Gastrocnemius medialis (tissue), 4 donors: ENCODE measurements around the gene MAP10. TPM values are rescaled to one million over a fixed set of nuclear protein-coding genes. Genes with fewer than 3 reads are reported as not detected.

Source experiments
- ATAC-seq, 2 donors: fragments of 150-250 bp; one replicate each; pipeline ENCODE4 v1.9.1; 2016
- DNase-seq, 2 donors: peaks; one replicate each; pipeline ENCODE4 v3.0.0-alpha.2; 2019
- H3K27ac ChIP-seq, 4 donors: fragments of 200-600 bp; sonication (generic); 1 replicate in 1 of 4; 2 replicates in 3 of 4; pipeline ENCODE4 v1.5.1; 2016 to 2018; ENCODE audit warnings: mild to moderate bottlenecking in 2 of 4, moderate library complexity in 1 of 4
- H3K27me3 ChIP-seq, 3 donors: fragments of 200-600 bp; sonication (generic) in 2 of 3; 1 replicate in 1 of 3; 2 replicates in 2 of 3; pipeline versions ENCODE4 v1.5.1 to v1.6.0; 2016 to 2019; ENCODE audit warnings: mild to moderate bottlenecking in 1 of 3, moderate library complexity in 1 of 3
- H3K36me3 ChIP-seq, 2 donors: fragments of 200-600 bp; sonication (generic) in 1 of 2; one replicate each; pipeline ENCODE4 v1.5.1; 2017 to 2018
- H3K4me1 ChIP-seq, 2 donors: fragments of 200-600 bp; sonication (generic) in 1 of 2; one replicate each; pipeline ENCODE4 v1.5.1; 2016 to 2017; ENCODE audit warnings: mild to moderate bottlenecking in 2 of 2
- H3K4me3 ChIP-seq, 4 donors: fragments of 200-600 bp; sonication (generic) in 3 of 4; 1 replicate in 1 of 4; 2 replicates in 3 of 4; pipeline ENCODE4 v1.5.1; 2016 to 2019; ENCODE audit warnings: mild to moderate bottlenecking in 2 of 4
- H3K9me3 ChIP-seq, 3 donors: fragments of 200-600 bp; sonication (generic) in 2 of 3; 1 replicate in 1 of 3; 2 replicates in 2 of 3; pipeline ENCODE4 v1.5.1; 2016 to 2019
- POLR2A ChIP-seq, 2 donors: fragments of 450-650 bp; IDR thresholded peaks; one replicate each; pipeline ENCODE4 v1.6.1; 2017; ENCODE audit warnings: antibody characterized with exemption in 2 of 2, mild to moderate bottlenecking in 2 of 2, moderate library complexity in 2 of 2
- in situ Hi-C, 4 donors: fragments of 200-750 bp; cut with MboI; loops; one replicate each; pipeline versions ENCODE4 v1.15.0 to v1.8.0; 2017; ENCODE audit warnings: low sequenced_read_pairs in 4 of 4
- intact Hi-C: fragments of 100-400 bp; cut with DNase I; formaldehyde crosslinking; loops from one replicate; pipeline ENCODE4 v1.15.1; 2023; ENCODE audit warnings: low total_unique reads
- total RNA-seq, 4 donors: library from RNA; depleted of rRNA; stranded (reverse); fragments of >200 nt; gene quantifications; one replicate each; pipeline versions ENCODE4 v1.1.0 to v1.2.3, GENCODE V29; 2016
- TF ChIP-seq, protein P1 (sequence below), 5 experiments: fragments of 450-650 bp in 3 of 5; fragments of 200-600 bp in 2 of 5; sonication (generic) in 2 of 5; IDR thresholded peaks in 4 of 5; conservative IDR thresholded peaks in 1 of 5; 1 replicate in 4 of 5; 2 replicates in 1 of 5; pipeline ENCODE4 v1.5.1; 2016 to 2019; ENCODE audit warnings: antibody characterized with exemption in 5 of 5, mild to moderate bottlenecking in 3 of 5, moderate library complexity in 3 of 5

The MAP10 gene, protein sequence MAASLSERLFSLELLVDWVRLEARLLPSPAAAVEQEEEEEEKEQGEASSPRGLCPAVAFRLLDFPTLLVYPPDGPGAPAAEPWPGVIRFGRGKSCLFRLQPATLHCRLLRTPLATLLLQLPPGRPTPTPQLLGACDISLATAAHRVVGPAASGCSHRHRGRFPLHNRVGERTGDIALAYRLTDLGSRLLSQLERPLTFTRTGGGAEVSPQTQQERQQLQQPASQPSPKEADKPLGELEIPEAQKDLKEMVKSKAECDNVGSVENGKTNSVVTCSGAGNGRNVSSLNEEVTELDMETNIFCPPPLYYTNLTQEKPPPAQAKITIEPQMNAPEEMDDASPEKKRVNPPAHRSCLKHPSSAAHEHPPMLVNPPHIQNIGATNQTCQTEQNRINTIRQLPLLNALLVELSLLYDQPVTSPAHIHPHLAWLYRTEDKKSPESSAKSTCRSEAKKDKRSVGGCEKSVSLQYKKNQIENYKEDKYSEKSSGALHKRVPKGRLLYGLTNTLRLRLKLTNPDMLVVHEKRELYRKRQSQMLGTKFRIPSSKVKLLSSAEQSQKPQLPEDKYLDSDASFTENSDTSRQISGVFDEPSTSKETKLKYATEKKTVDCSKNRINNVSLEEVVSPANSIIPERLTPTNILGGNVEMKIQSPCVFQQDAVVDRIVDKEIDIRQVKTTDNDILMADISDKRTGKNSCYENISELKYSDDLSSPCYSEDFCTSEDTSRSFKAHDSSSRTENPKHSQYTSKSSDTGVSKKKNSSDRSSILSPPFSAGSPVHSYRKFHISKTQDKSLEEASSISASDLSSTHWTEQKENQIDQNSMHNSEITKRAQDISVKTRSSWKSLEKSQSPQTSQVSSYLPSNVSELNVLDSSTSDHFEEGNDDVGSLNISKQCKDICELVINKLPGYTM
- total RNA-seq: 1 to 10 TPM; 1.9 to 2.6 (median 2.3) TPM

DNA sequence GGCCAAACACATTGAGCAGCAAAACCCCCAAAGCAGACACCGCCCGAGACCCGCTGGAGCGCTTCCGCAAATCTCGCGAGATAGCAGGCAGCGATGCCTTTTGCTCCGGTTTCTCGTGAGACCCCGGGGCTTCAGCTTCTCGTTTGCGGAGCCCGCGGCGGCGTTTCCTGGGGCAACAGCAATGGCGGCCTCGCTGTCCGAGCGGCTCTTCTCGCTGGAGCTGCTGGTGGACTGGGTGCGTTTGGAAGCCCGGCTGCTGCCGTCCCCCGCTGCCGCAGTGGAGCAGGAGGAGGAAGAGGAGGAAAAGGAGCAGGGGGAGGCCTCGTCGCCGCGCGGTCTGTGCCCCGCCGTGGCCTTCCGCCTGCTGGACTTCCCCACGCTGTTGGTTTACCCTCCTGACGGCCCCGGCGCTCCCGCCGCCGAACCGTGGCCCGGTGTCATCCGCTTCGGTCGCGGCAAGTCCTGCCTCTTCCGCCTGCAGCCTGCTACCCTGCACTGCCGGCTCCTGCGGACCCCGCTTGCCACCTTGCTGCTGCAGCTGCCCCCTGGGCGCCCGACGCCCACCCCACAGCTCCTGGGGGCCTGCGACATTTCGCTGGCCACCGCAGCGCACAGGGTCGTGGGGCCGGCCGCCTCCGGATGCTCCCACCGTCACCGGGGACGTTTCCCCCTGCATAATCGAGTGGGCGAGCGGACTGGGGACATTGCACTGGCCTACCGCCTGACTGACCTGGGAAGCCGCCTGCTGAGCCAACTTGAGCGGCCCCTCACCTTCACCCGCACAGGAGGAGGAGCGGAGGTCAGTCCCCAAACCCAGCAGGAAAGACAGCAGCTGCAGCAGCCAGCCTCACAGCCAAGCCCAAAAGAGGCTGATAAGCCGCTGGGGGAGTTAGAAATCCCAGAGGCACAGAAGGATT, at the start of gene MAP10:
TSS of gene MAP10 (plus strand) at position 148 of the 917 bp plus-strand sequence. CDS start at position 182, 34 bp downstream.
- Histone ChIP-seq H3K4me3 (peak within 1 kb of the TSS; percentile 75 to 85 (median 76)), H3K27me3 (no peaks in the 10 kb centered on the region), H3K36me3 (no peaks in the 10 kb centered on the region), H3K27ac (peak within 1 kb of the TSS; percentile 78 to 83 (median 82)), H3K9me3 (no peaks in the 10 kb centered on the region), H3K4me1 (peaks cover 28 to 54% of the 10 kb centered on the region in 2 donors)
- ATAC-seq (peak; percentile 84 to 86), DNase-seq (peak; percentile 28 to 66)
- in situ Hi-C loops (no loop called here), intact Hi-C loops (loop anchor here (5.0 kb wide), 3 partner anchors 147 to 173 kb away; partner anchors contain the start of genes NTPCR and SIPA1L2)
- TF ChIP-seq, protein P1, sequence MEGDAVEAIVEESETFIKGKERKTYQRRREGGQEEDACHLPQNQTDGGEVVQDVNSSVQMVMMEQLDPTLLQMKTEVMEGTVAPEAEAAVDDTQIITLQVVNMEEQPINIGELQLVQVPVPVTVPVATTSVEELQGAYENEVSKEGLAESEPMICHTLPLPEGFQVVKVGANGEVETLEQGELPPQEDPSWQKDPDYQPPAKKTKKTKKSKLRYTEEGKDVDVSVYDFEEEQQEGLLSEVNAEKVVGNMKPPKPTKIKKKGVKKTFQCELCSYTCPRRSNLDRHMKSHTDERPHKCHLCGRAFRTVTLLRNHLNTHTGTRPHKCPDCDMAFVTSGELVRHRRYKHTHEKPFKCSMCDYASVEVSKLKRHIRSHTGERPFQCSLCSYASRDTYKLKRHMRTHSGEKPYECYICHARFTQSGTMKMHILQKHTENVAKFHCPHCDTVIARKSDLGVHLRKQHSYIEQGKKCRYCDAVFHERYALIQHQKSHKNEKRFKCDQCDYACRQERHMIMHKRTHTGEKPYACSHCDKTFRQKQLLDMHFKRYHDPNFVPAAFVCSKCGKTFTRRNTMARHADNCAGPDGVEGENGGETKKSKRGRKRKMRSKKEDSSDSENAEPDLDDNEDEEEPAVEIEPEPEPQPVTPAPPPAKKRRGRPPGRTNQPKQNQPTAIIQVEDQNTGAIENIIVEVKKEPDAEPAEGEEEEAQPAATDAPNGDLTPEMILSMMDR (IDR thresholded peaks at IDR 0.05 in 4 of 5, conservative IDR thresholded peaks at IDR 0.05 in 1 of 5): no peak
- TF ChIP-seq POLR2A (IDR thresholded peaks at IDR 0.05): peak; percentile 23 to 34

DNA sequence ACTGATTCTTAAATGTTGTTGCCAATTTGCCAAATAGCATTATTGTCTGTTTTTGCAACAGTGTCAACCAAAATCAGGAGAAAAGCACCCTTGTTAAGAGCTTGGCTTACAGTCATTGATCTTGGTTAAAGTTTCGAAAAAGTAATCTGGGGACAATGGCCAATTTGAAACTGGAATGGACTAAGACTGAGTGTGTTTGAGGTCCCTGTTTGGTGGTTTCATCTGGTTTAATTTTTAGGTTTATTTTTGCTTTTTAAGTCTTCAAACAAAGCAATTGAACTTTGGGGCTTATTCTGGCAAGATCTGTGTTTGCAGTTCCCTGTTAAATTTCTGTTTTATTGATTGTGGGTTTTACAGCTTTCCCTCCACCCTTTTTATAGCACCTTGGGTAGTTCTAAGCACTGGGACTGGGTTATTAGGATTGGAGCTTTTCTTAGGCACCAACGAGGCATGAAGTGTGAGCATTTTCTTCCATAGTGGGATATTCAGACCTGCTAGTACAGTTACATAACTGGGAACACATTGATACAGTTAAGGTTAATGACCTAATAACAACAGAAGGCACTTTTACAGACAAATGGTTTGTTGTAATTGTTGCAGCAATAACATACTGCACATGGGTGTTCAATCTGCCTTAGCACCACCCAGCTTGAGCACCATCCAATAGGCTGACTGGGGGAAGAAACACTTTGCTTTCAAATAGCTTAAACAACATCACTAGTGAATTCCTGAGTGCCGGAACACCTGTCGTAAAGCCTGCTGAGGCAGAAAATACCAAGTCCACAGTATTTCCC, 40.6 kb upstream of the MAP10 start:
- no peak overlapping the region for H3K4me3 ChIP-seq
- peaks cover 9 to 17% of the 10 kb centered on the region in 2 donors for H3K4me1 ChIP-seq
- no peaks in the 10 kb centered on the region for H3K9me3 ChIP-seq
- no peak overlapping the region for H3K27ac ChIP-seq
- intact Hi-C loops: loop anchor here (5.0 kb wide), 1 partner anchor 132 kb away; the partner anchor contains the start of gene SIPA1L2
- TF ChIP-seq POLR2A (IDR thresholded peaks at IDR 0.05): no peak
- TF ChIP-seq, protein P1 (IDR thresholded peaks at IDR 0.05 in 4 of 5, conservative IDR thresholded peaks at IDR 0.05 in 1 of 5): no peak
- no peaks in the 10 kb centered on the region for H3K27me3 ChIP-seq
- no peak for ATAC-seq
- no peaks in the 10 kb centered on the region for H3K36me3 ChIP-seq
- in situ Hi-C loops: no loop called here
- no peak for DNase-seq

DNA sequence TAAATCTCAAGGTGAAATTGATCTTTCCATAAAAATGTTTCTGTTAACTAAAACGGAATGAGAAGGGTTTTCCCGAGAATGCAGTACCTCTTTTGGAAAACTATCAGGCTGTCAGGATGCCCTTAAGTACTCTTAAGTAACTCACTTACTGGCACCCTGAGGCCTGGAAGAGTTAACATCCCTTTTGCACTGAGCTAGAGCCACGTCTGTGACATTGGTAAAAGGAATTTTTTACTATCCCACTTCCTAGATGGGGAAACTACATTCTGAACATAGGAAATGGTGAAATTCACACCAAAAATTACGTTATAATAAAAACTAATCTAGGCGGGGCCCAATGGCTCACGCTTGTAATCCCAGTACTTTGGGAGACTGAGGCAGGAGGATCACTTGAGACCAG, 39.7 kb upstream of the MAP10 start:
- in situ Hi-C loops: no loop called here
- peak overlapping the region in 3 of 4 donors; percentile 52 to 73 (median 73) for H3K27ac ChIP-seq
- no peaks in the 10 kb centered on the region for H3K9me3 ChIP-seq
- H3K36me3 ChIP-seq: no peaks in the 10 kb centered on the region
- no peak overlapping the region for H3K4me3 ChIP-seq
- H3K27me3 ChIP-seq: no peaks in the 10 kb centered on the region
- ATAC-seq (no peak), DNase-seq (no peak)
- intact Hi-C loops: loop anchor here (5.0 kb wide), 1 partner anchor 133 kb away; the partner anchor contains the start of gene SIPA1L2
- no peak for TF ChIP-seq POLR2A (IDR thresholded peaks at IDR 0.05)
- TF ChIP-seq, protein P1 (IDR thresholded peaks at IDR 0.05 in 4 of 5, conservative IDR thresholded peaks at IDR 0.05 in 1 of 5): no peak
- H3K4me1 ChIP-seq: peaks cover 12 to 17% of the 10 kb centered on the region in 2 donors
